NT2/D1 (cell line): ENCODE data around the gene ST8SIA2.

Source experiments
- DNase-seq: peaks from one replicate; pipeline ENCODE4 v3.0.0-alpha.2; 2011; ENCODE audit warnings: low read depth, low spot score
- H3K27me3 ChIP-seq: 2 replicates; pipeline ENCODE4 v1.6.0; 2011; ENCODE audit warnings: mild to moderate bottlenecking; ENCODE audit not compliant: insufficient read length, insufficient read depth
- H3K36me3 ChIP-seq: 2 replicates; pipeline ENCODE4 v1.6.1; 2011; ENCODE audit warnings: mild to moderate bottlenecking, low read length, mixed read lengths; ENCODE audit not compliant: insufficient read depth, insufficient read length
- H3K4me1 ChIP-seq: 2 replicates; pipeline ENCODE4 v1.5.1; 2011; ENCODE audit not compliant: insufficient read depth, insufficient read length
- H3K4me3 ChIP-seq: 2 replicates; pipeline ENCODE4 v1.5.1; 2011; ENCODE audit warnings: low read depth; ENCODE audit not compliant: insufficient read length
- H3K9ac ChIP-seq: 2 replicates; pipeline ENCODE4 v1.6.0; 2011; ENCODE audit warnings: low read depth; ENCODE audit not compliant: insufficient read length
- H3K9me3 ChIP-seq: 2 replicates; pipeline ENCODE4 v1.5.1; 2011; ENCODE audit warnings: mild to moderate bottlenecking, low read length; ENCODE audit not compliant: insufficient read depth
- SUZ12 ChIP-seq: IDR thresholded peaks from 2 replicates; pipeline ENCODE4 v1.6.1; 2011; ENCODE audit not compliant: insufficient read length, insufficient read depth; ENCODE audit errors: extremely low read depth
- YY1 ChIP-seq: IDR thresholded peaks from 2 replicates; pipeline ENCODE4 v1.6.1; 2011; ENCODE audit not compliant: insufficient read length, insufficient read depth
- ZNF274 ChIP-seq: IDR thresholded peaks from 2 replicates; pipeline ENCODE4 v1.6.1; 2011; ENCODE audit warnings: mild to moderate bottlenecking, low read depth, low read length

Gene ST8SIA2, protein sequence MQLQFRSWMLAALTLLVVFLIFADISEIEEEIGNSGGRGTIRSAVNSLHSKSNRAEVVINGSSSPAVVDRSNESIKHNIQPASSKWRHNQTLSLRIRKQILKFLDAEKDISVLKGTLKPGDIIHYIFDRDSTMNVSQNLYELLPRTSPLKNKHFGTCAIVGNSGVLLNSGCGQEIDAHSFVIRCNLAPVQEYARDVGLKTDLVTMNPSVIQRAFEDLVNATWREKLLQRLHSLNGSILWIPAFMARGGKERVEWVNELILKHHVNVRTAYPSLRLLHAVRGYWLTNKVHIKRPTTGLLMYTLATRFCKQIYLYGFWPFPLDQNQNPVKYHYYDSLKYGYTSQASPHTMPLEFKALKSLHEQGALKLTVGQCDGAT

DNA sequence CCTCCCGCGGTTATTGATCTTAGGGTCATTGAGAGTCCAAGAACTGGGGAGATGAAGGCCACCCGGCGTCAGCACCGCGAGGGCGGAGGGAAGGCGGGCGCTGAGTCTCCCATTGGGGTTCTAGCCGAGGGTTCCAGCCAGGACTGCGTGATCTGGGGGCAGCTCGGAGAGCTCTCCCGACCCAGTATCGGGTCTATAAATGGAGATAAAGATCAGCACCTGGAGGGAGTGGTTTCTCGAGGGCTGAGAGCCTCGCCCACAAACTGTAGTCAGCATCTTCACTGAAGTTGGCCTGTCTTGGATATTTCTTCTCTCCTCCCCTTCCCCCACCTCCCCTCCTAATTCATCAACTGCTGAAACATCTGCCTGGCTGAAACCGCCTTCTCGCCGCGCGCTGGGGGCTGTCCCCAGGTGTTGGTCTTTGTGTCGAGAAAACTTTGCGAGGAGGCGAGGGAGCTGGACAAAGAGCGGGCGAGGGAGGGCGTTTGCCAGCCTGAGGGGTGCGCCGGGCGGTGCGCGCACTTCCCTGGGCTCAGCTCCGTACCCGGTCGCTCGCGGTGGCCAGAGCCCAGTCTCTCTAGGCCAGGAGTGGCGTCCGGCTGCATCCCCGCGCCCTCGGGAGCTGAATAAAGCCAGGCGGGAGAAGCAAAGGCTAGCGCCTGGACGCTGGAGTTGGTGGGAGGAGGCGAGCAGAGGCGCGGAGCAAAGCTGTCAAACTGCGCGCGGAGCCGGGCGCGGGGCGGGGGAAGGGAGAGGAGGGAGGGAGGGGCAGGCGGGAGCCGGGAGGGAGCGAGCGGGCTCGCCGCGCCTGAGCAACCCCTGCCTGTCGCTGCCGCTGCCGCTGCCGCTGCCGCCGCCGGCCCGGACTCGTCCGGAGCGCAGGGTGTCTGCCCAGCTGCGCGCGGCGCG is at the start of gene ST8SIA2:
Gene ST8SIA2 (plus strand): TSS at position 811 of the 909 bp plus-strand sequence. CDS start 184 bp downstream, outside the sequence.
- H3K36me3 ChIP-seq = peaks cover 7% of the 10 kb centered on the region
- H3K27me3 ChIP-seq = peaks cover 36% of the 10 kb centered on the region
- DNase-seq = no peak
- no peak for TF ChIP-seq SUZ12
- TF ChIP-seq YY1 = no peak
- TF ChIP-seq ZNF274 = no peak
- H3K9ac ChIP-seq = peak within 1 kb of the TSS; percentile 92
- no peaks in the 10 kb centered on the region for H3K9me3 ChIP-seq
- peak within 1 kb of the TSS; percentile 69 for H3K4me3 ChIP-seq
- H3K4me1 ChIP-seq = peaks cover 4% of the 10 kb centered on the region

DNA sequence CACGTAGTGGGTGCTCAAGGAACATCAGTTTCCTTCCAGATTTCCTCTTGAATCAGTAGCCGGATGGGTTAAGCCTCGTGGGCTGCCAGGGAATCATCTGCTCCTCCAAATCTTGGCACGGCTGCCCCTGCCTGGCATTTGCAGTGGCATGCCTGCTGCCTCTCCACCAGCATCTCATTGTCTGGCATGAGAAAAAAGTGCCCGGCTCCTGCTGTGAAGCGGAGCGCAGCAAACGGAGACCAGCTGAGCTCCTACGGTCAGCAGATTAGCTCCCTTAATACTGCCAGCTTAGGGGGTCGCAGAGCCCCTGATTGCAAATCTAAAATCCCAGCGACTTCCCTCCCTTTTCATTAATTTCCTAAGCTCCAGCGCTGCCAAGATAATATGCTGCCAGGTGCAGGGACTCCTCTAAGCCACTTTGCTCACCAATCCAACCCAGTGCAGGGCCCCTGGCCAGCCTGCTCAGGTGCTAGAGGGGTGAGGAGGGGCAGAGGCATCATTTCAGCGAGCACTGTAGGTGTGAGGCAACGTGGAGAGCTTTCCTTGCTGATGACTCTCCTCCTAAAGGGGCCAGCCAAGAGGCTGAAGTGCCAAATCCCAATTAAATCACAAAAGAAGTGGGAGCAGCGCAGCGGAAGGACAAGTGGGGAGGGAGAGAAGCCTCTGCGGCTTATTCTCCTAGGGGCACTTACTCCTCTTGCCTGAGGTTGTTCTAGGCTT is 49.6 kb upstream of the ST8SIA2 start:
- Histone ChIP-seq H3K9ac (no peak overlapping the region), H3K9me3 (no peaks in the 10 kb centered on the region), H3K4me3 (no peak overlapping the region), H3K4me1 (peaks cover 14% of the 10 kb centered on the region), H3K36me3 (no peaks in the 10 kb centered on the region), H3K27me3 (no peaks in the 10 kb centered on the region)
- DNase-seq = peak; percentile 79
- TF ChIP-seq ZNF274 (no peak), YY1 (no peak)

DNA sequence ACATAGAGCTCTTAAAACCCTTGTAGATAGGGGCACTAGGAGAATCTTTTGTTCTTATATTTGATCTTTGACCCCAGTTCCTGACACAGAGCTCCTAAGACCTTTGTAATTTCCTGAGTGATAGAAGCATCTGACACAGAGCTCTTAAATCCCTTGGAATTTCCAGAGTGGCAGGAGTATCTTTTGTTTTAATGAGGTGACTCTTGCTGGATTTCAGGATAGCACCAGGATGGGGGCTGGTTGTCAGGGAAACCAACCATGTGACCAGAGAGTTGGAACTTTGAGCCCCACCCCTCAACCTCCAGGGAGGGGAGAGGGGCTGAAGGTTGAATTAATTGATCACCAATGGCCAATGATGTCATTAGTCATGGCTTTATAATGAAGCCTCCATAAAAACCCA is 47.6 kb upstream of the ST8SIA2 start:
- H3K4me3 ChIP-seq = no peak overlapping the region
- H3K27me3 ChIP-seq = no peaks in the 10 kb centered on the region
- H3K4me1 ChIP-seq = peaks cover 14% of the 10 kb centered on the region
- H3K9ac ChIP-seq = no peak overlapping the region
- TF ChIP-seq SUZ12 = no peak
- TF ChIP-seq ZNF274 = no peak
- no peak for TF ChIP-seq YY1
- no peak for DNase-seq
- H3K36me3 ChIP-seq = no peaks in the 10 kb centered on the region
- H3K9me3 ChIP-seq = no peaks in the 10 kb centered on the region

DNA sequence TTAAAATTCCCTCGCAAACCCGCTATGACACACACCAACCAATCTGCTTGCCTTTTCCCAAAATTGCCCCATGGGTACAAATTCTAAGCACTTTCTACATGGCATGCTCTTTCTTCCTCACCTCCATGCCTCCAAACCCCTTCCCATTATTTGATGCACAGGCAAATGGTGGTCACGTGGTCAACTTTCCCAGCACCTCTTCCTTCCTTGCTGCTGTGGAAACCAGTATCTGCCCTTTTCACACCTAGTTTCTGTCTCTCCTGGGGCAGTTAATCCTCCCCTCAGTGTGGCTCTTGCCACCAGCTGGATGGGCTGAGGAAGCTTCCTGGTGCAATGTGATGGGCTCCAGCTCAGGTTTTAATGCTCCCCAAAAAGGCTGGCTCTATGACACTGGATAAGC is 38.4 kb upstream of the ST8SIA2 start:
- Histone ChIP-seq H3K9me3 (peaks cover 27% of the 10 kb centered on the region; the same call in 1 of the 2 replicates), H3K36me3 (no peaks in the 10 kb centered on the region), H3K27me3 (no peaks in the 10 kb centered on the region), H3K4me1 (no peaks in the 10 kb centered on the region), H3K4me3 (no peak overlapping the region), H3K9ac (no peak overlapping the region)
- no peak for TF ChIP-seq ZNF274
- TF ChIP-seq YY1 = no peak
- no peak for TF ChIP-seq SUZ12
- no peak for DNase-seq

DNA sequence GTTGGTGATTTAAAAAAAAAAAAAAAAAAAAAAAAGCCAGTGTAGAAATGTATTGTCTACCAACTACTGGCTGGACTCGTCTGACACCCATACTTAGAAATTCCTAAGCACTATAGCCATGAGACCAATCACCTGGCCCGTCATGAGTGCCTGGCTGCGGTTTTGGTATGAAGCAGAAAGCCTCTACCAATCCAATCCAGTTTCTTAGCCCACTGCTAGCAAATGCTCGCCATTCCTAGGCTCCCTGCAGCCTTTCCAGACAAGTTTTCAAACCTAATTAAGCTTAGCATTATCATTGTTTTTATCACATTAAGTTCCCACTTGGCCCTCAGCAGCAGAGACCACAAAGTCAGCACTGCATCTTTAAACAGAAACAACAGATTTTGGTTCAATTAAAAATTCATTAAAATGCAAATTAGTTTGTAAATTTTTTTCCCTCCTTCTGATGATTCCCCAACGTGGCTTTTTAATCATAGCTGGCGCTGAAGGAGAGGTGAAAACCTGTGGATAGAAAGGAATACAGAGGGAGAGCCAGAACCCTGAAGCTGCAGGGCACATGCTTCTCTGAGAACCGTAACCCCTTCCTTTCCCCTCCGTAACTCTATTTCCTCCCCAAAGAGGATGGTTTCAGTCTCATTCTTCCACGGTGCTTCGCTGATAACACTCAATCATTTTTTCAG is 32.2 kb upstream of the ST8SIA2 start:
- no peak overlapping the region for H3K4me3 ChIP-seq
- H3K36me3 ChIP-seq = no peaks in the 10 kb centered on the region
- no peak for DNase-seq
- no peaks in the 10 kb centered on the region for H3K27me3 ChIP-seq
- H3K9me3 ChIP-seq = no peaks in the 10 kb centered on the region; the same call in 1 of the 2 replicates
- H3K9ac ChIP-seq = no peak overlapping the region
- TF ChIP-seq ZNF274 = no peak
- TF ChIP-seq SUZ12 = no peak
- TF ChIP-seq YY1 = no peak
- H3K4me1 ChIP-seq = peaks cover 5% of the 10 kb centered on the region

DNA sequence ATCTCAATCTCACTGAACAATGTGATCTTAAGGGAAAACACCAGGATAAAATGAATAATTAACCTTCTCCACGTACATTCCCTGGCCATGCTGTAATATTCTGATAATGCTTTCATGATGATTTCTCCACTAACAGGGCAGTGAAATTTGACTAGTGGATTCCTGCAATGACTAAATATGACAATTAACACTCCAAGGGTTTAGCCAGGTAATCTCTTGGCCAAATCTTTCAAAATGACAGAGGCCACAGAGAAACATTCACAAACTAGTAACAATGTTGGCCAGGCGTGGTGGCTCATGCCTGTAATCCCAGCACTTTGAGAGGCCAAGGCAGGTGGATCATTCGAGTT is 31.7 kb upstream of the ST8SIA2 start:
- H3K9ac ChIP-seq = no peak overlapping the region
- TF ChIP-seq ZNF274 (no peak), YY1 (no peak), SUZ12 (no peak)
- no peaks in the 10 kb centered on the region for H3K27me3 ChIP-seq
- no peak for DNase-seq
- H3K4me1 ChIP-seq = peaks cover 5% of the 10 kb centered on the region
- H3K9me3 ChIP-seq = peaks cover 5% of the 10 kb centered on the region; the same call in 1 of the 2 replicates
- no peak overlapping the region for H3K4me3 ChIP-seq
- H3K36me3 ChIP-seq = no peaks in the 10 kb centered on the region
